HUES48 (cell line): ENCODE measurements around the gene ZDHHC6.

ENCODE experiments used
- H3K27ac ChIP-seq: one replicate; pipeline ENCODE4 v1.7.0; 2013; ENCODE audit warnings: low read depth, low read length, inconsistent platforms
- H3K27me3 ChIP-seq: 2 replicates; pipeline ENCODE4 v1.6.1; 2013; ENCODE audit warnings: mild to moderate bottlenecking, low read length; ENCODE audit not compliant: control insufficient read depth, insufficient read depth
- H3K36me3 ChIP-seq: 2 replicates; pipeline ENCODE4 v1.6.1; 2013; ENCODE audit warnings: low read length; ENCODE audit not compliant: control insufficient read depth, insufficient read depth
- H3K4me1 ChIP-seq: 2 replicates; pipeline ENCODE4 v1.6.1; 2013; ENCODE audit warnings: mild to moderate bottlenecking, low read length; ENCODE audit not compliant: control insufficient read depth, insufficient read depth
- H3K4me3 ChIP-seq: 2 replicates; pipeline ENCODE4 v1.5.1; 2013; ENCODE audit warnings: mild to moderate bottlenecking, low read depth, low read length
- H3K9ac ChIP-seq: 2 replicates; pipeline ENCODE4 v1.6.1; 2013; ENCODE audit warnings: mild to moderate bottlenecking, low read depth, low read length, moderate library complexity
- H3K9me3 ChIP-seq: 2 replicates; pipeline ENCODE4 v1.6.1; 2013; ENCODE audit warnings: low read length; ENCODE audit not compliant: control insufficient read depth, insufficient read depth

ZDHHC6 gene

GRCh38 chr10:112446855-112447619 is at the start of gene ZDHHC6, which contains the start of gene VTI1A:
TSS of gene ZDHHC6 (minus strand) at chr10:112446914. CDS start at chr10:112445436, 1,478 bp downstream.
TSS of gene VTI1A (plus strand) at chr10:112447215. CDS start at chr10:112447374, 159 bp downstream.
- Histone ChIP-seq H3K4me1 (no peaks in the 10 kb centered on the region), H3K9me3 (no peaks in the 10 kb centered on the region), H3K9ac (peak within 1 kb of the TSS; percentile 96), H3K27me3 (no peaks in the 10 kb centered on the region), H3K27ac (peak within 1 kb of the TSS; percentile 89), H3K4me3 (peak within 1 kb of the TSS; percentile 96), H3K36me3 (peaks cover 39% of the 10 kb centered on the region)

- no peak overlapping the region for H3K27ac ChIP-seq
- 0 out of 2 replicates have a peak, but pooled peaks cover 5% of the 10 kb centered on the region for H3K4me1 ChIP-seq
- H3K9ac ChIP-seq, result no peak overlapping the region
- no peaks in the 10 kb centered on the region for H3K27me3 ChIP-seq
- no peak overlapping the region for H3K4me3 ChIP-seq
- H3K36me3 ChIP-seq, result no peaks in the 10 kb centered on the region
- no peaks in the 10 kb centered on the region for H3K9me3 ChIP-seq
Observed at GRCh38 chr10:112492736-112493135, 46.0 kb upstream of the ZDHHC6 start.

GRCh38 chr10:112491144-112491543 is 44.4 kb upstream of the ZDHHC6 start:
- Histone ChIP-seq H3K4me1 (0 out of 2 replicates have a peak, but pooled peaks cover 5% of the 10 kb centered on the region), H3K36me3 (no peaks in the 10 kb centered on the region), H3K27ac (peak overlapping the region; percentile 30), H3K9ac (no peak overlapping the region), H3K27me3 (no peaks in the 10 kb centered on the region), H3K4me3 (no peak overlapping the region), H3K9me3 (no peaks in the 10 kb centered on the region)

GRCh38 chr10:112490545-112490944 is 43.8 kb upstream of the ZDHHC6 start:
- Histone ChIP-seq H3K36me3 (no peaks in the 10 kb centered on the region), H3K9me3 (no peaks in the 10 kb centered on the region), H3K27ac (no peak overlapping the region), H3K9ac (no peak overlapping the region), H3K27me3 (no peaks in the 10 kb centered on the region), H3K4me1 (0 out of 2 replicates have a peak, but pooled peaks cover 5% of the 10 kb centered on the region), H3K4me3 (no peak overlapping the region)

GRCh38 chr10:112487964-112488363 is 41.2 kb upstream of the ZDHHC6 start:
- Histone ChIP-seq H3K4me1 (0 out of 2 replicates have a peak, but pooled peaks cover 5% of the 10 kb centered on the region), H3K27ac (no peak overlapping the region), H3K27me3 (no peaks in the 10 kb centered on the region), H3K4me3 (no peak overlapping the region), H3K9me3 (no peaks in the 10 kb centered on the region), H3K9ac (no peak overlapping the region), H3K36me3 (no peaks in the 10 kb centered on the region)

- Histone ChIP-seq H3K4me3 (no peak overlapping the region), H3K9me3 (no peaks in the 10 kb centered on the region), H3K9ac (no peak overlapping the region), H3K27me3 (no peaks in the 10 kb centered on the region), H3K27ac (no peak overlapping the region), H3K4me1 (no peaks in the 10 kb centered on the region), H3K36me3 (no peaks in the 10 kb centered on the region)
Observed at GRCh38 chr10:112484399-112484798, 37.7 kb upstream of the ZDHHC6 start.

- Histone ChIP-seq H3K4me3 (no peak overlapping the region), H3K36me3 (no peaks in the 10 kb centered on the region), H3K9ac (no peak overlapping the region), H3K27me3 (no peaks in the 10 kb centered on the region), H3K27ac (no peak overlapping the region), H3K9me3 (no peaks in the 10 kb centered on the region), H3K4me1 (no peaks in the 10 kb centered on the region)
Observed at GRCh38 chr10:112481602-112482001, 34.9 kb upstream of the ZDHHC6 start.

- no peaks in the 10 kb centered on the region for H3K27me3 ChIP-seq
- no peak overlapping the region for H3K9ac ChIP-seq
Observed at GRCh38 chr10:112475575-112476218, 29.0 kb upstream of the ZDHHC6 start.

GRCh38 chr10:112471878-112472487 is 25.3 kb upstream of the ZDHHC6 start:
- Histone ChIP-seq H3K27me3 (no peaks in the 10 kb centered on the region), H3K4me1 (peaks cover 5% of the 10 kb centered on the region; the same call in 1 of the 2 replicates), H3K9me3 (no peaks in the 10 kb centered on the region), H3K27ac (peak overlapping the region; percentile 2), H3K4me3 (no peak overlapping the region), H3K36me3 (peaks cover 4% of the 10 kb centered on the region; the same call in 1 of the 2 replicates), H3K9ac (no peak overlapping the region)

More at GRCh38 chr10:112475575-112476218, 29.0 kb upstream of the ZDHHC6 start:
- no peaks in the 10 kb centered on the region for H3K9me3 ChIP-seq
- no peak overlapping the region for H3K27ac ChIP-seq
- no peak overlapping the region for H3K4me3 ChIP-seq
- H3K36me3 ChIP-seq, result no peaks in the 10 kb centered on the region
- peaks cover 5% of the 10 kb centered on the region; the same call in 1 of the 2 replicates for H3K4me1 ChIP-seq

GRCh38 chr10:112467541-112468075 is 20.9 kb upstream of the ZDHHC6 start:
- H3K9ac ChIP-seq, result no peak overlapping the region
- H3K27ac ChIP-seq, result no peak overlapping the region

More at GRCh38 chr10:112467541-112468075, 20.9 kb upstream of the ZDHHC6 start:
- Histone ChIP-seq H3K27me3 (no peaks in the 10 kb centered on the region), H3K36me3 (peaks cover 24% of the 10 kb centered on the region), H3K4me1 (peaks cover 5% of the 10 kb centered on the region; the same call in 1 of the 2 replicates), H3K4me3 (no peak overlapping the region), H3K9me3 (0 out of 2 replicates have a peak, but pooled peaks cover 7% of the 10 kb centered on the region)
